Fibroblast of the aortic adventitia (primary cell): ENCODE measurements around the gene PCAT6. TPM values are rescaled to one million over a fixed set of nuclear protein-coding genes. Genes with fewer than 3 reads are reported as not detected.

Source experiments
- DNase-seq: peaks from one replicate; pipeline ENCODE4 v3.0.0-alpha.2; 2010; ENCODE audit warnings: low read depth
- H3K4me3 ChIP-seq: 2 replicates; pipeline ENCODE4 v1.5.1; 2011; ENCODE audit warnings: low read depth, mild to moderate bottlenecking, control low read depth, low read length, moderate library complexity
- total RNA-seq: library from RNA; depleted of rRNA; stranded (reverse); fragments of >200 nt; gene quantifications from 2 replicates; pipeline ENCODE4 v1.2.3, GENCODE V29; 2012; ENCODE audit warnings: low replicate concordance
- TF ChIP-seq, protein P1 (sequence below): IDR thresholded peaks from 2 replicates; pipeline ENCODE4 v1.5.1; 2011; ENCODE audit warnings: mild to moderate bottlenecking, low read length, control low read depth, inconsistent platforms; ENCODE audit not compliant: insufficient read depth

Gene PCAT6
- total RNA-seq, 1 donor: not detected

DNA sequence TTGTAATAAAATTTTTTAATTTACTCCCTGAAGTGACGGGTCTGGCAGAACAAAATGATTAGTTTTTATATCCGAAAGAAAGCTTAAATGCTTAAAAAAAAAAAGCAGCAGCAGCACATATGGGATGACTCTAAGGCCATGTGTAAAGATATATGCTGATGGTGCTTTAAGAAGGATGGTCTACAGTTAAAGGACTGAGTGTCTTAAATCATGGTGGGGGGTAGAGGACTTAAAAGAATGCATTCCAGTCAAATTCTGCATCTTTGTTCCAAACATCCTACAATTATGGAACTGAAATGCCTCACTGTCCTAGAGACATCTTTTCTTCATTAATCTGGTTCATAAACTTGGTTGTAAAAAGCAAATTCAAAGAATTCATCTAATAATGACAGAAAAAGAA, 9.6 kb upstream of the PCAT6 start:
- no peak for DNase-seq
- no peak overlapping the region for H3K4me3 ChIP-seq
- TF ChIP-seq, protein P1, sequence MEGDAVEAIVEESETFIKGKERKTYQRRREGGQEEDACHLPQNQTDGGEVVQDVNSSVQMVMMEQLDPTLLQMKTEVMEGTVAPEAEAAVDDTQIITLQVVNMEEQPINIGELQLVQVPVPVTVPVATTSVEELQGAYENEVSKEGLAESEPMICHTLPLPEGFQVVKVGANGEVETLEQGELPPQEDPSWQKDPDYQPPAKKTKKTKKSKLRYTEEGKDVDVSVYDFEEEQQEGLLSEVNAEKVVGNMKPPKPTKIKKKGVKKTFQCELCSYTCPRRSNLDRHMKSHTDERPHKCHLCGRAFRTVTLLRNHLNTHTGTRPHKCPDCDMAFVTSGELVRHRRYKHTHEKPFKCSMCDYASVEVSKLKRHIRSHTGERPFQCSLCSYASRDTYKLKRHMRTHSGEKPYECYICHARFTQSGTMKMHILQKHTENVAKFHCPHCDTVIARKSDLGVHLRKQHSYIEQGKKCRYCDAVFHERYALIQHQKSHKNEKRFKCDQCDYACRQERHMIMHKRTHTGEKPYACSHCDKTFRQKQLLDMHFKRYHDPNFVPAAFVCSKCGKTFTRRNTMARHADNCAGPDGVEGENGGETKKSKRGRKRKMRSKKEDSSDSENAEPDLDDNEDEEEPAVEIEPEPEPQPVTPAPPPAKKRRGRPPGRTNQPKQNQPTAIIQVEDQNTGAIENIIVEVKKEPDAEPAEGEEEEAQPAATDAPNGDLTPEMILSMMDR: no peak

DNA sequence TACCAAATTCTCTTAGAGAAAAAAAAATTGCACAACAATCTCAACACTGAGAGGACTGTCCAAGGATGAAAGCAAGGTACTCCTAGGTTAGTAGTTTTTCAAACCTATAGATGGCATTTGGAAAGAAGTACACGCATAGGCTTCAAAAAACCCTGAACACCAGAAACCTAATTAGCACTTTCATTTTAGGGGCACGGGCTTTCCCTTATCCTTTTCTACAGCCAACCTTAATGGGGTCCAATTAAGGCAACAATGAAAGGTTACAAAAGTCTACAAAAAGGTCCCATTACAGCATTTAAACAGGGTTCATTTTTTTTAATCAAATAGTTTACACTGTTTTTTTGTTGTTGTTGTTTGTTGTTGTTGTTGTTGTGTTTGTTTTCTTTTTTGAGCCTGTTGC, 8.7 kb upstream of the PCAT6 start:
- no peak for DNase-seq
- TF ChIP-seq, protein P1: no peak
- no peak overlapping the region for H3K4me3 ChIP-seq

DNA sequence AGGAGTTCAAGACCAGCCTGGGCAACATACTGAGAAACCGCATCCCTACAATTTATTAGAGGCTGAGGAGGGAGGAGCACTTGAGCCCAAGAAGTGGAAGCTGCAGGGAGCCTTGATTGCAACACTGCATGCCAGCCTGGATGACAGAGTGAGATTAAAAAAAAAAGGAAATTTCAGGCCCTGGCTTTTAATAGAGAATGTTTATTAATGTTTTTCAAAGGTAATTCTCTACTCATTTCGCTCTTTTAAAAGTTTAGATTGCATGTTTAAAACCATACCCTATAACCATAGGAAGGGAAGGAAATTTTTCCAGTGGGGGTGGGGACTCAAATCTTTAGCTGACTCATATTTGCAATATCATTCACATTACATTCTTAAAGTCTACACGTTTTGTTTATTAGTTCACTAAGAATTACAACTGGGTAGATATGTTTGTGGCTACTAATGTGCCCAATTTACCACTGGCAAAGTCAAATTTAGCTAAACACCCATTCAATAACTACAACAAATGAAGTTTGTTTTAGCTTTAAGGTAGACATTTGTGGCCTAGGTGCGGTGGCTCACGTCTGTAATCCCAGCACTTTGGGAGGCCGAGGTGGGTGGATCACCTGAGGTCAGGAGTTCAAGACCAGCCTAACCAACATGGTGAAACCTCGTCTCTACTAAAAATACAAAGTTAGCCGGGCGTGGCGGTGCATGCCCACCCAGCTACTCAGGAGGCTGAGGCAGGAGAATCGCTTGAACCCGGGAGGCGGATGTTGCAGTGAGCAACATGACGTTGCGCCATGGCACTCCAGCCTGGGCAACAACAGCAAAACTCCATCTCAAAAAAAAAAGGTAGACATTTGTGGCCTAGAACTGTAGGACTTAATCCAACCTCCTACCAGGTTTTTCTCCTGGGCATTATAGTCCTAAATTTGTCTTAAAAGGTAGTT, 7.5 kb upstream of the PCAT6 start:
- no peak overlapping the region for H3K4me3 ChIP-seq
- DNase-seq: peak; percentile 53
- TF ChIP-seq, protein P1: no peak

DNA sequence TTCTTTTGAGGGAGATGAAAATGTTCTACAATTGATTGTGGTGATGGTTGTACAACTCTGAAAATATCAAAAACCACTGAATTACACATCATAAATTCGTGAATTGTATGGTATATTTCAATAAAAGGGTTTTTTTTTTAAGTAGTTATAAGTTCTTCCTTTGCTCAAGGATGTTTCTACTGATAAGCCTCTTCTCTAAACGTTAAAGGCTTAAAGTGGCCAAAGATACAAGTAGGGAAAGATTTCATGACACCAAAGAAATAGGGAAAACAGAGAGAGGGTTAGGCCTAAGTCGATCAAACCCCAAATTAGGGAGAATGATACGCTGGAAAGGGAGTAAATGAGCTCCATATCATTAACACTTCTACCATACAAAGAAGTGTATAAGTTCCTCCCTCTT, 6.6 kb upstream of the PCAT6 start:
- TF ChIP-seq, protein P1: no peak
- DNase-seq: no peak
- H3K4me3 ChIP-seq: no peak overlapping the region

DNA sequence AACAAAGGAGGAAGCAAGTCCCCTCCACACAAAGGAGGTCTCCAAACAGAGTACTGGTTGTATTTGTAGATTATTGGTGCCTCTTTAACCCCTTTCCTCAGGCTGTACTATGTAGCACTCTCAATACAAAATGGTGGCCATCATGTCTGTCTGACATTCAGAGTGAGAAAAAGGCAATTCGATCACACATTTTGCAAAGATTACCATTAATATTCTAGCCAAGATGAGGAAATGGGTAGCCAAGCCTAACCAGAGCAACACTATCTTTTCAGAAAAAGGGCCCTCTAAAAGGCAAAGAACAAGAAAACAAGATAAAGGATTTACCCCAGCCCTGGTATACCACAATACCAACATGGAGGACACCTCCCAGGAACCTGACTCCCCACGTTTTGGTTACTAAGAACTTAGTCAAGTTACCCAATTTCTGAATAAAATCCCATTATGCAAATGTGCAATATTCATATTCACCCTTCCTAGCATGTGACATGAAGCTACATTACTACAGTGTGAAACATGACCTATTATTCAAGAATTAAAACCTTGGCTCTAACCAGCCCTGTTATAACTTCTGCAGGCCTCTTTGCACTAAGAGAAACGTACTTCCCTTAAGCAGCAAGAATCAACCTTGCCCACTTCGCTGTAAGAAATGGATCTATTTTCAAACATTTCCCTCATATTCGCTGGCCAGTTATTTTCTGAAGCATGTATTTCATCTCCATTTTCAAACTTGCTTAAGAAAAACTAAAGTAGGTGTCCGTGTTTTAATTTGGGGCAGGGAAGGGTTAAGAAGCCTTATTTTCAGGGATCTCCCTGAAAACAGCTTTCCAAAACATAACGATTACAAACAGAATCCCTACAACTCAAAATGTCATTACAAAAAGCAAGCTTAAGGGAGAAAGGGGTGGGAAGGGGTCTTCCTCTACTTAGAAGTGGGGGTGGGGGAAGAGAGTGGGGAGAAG, 4.6 kb upstream of the PCAT6 start:
- TF ChIP-seq, protein P1: no peak
- peak overlapping the region; percentile 84 for H3K4me3 ChIP-seq
- peak; percentile 43 for DNase-seq

DNA sequence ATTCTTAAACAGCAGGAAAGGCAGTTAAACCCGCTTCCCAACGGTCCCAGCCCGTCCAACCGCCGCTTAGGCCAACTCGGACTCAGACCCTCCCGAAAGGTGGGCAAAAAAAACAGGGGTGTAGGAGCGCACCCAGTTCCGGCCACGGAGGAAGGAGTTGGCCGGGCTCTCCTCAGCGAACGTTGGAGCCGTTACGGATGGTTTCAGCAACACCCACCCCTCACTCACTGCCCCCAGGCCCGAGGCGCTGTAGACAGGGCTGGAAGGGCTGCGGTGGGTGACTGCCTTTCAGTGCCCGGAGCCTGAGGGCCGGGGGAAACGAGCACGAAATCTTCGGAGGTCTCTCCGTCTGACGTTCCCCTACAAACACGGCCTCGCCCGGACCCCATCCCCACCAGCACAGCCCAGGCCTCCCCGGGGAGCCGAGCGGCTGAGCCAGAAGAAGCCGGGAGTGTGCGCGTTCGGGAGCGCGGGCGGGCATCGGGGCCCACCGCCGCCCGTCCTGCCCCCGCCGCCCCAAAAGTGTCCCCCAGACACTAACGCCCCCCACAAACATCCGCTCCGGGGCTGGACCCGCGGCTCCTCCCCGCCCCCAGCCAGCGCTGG, 3.8 kb upstream of the PCAT6 start:
- no peak for DNase-seq
- peak overlapping the region; percentile 84 for H3K4me3 ChIP-seq
- TF ChIP-seq, protein P1: no peak
